GM04504 (cell line): ENCODE measurements around the gene CFAP157.

ENCODE experiments used
- DNase-seq: peaks from one replicate; pipeline ENCODE4 v3.0.0-alpha.2; 2012; ENCODE audit warnings: low read depth

The CFAP157 gene

GRCh38 chr9:127706836-127707241 lies at the start of gene CFAP157:
TSS of gene CFAP157 (plus strand) at chr9:127706988. CDS start at chr9:127707032, 44 bp downstream.
- no peak for DNase-seq

DNA sequence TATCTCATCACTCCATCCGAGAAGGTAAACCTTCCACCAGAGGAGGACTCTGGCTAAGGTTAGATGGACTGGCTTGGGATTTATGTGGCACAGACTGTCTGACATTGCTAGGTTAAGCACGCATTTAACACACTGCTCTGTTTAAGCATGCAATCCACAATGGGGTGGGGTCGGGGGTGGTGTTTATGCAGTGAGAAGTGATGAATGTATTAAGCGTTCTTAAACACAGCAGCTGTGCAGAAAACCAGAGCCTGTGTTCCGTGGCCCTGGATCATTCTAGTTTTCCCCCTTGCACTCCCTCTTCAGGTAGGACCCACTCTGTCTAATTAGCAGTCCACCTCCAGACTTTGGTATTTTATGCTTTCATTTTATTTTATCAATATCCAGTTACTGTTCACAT lies 48.4 kb upstream of the CFAP157 start:
- no peak for DNase-seq

DNA sequence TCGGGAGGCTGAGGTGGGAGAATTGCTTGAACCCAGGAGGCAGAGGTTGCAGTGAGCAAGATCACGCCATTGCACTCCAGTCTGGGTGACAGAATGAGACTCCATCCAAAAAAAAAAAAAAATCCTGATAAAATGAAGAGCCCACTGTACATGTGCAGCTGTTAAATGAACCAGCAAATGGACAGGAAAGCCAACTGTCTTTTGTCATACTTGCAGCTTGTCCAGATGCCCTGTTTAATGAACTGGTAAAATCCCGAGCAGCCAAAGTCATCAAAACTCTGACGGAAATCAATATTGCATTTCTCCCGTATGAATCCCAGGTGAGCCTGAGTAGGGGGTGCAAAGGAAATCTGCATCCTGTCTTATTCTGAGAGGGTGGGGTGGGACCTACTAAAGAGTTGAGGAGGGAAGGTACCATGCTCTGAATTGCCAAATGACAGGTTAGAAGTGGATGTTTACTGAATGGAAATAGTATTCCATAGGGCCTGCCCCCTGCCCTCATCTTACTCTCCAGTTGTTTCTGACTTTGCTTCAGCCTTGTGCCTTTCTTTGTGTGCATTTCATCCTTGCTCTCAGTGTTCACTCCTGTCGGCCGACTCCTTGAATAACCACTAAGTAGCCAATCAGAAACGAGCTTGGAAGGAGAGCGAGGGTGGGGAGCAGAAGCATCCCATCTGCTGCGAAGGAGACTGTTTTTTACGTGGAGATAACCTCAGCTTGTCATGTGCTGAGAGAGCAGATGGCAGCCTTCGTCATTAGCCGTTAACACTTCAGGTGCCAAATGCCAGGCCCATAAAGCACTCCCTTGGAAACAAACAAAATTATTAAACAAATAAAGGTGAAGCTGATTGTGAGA lies 45.7 kb upstream of the CFAP157 start:
- no peak for DNase-seq

DNA sequence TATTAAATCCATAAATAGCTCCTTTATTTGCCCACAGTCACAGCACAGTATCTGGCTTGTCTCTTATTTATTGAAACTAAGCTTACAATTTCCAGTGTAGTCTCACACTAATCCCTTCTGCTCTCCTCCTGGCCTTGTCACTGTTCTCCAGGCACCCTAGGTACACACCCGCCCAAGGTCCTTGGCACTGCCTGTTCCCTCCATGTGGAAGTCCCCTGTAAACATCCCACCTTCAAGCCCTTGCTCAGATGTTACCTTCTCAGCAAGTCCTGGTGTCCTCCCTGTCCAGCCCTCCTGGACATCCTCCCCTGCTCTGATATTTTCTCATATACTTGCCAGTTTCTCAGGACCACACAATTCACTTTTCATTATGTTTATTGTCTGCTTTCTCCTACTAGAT lies 44.2 kb upstream of the CFAP157 start:
- DNase-seq = no peak

- DNase-seq = no peak
These were observed 42.5 kb upstream of the CFAP157 start for GRCh38 chr9:127664324-127664677.

DNA sequence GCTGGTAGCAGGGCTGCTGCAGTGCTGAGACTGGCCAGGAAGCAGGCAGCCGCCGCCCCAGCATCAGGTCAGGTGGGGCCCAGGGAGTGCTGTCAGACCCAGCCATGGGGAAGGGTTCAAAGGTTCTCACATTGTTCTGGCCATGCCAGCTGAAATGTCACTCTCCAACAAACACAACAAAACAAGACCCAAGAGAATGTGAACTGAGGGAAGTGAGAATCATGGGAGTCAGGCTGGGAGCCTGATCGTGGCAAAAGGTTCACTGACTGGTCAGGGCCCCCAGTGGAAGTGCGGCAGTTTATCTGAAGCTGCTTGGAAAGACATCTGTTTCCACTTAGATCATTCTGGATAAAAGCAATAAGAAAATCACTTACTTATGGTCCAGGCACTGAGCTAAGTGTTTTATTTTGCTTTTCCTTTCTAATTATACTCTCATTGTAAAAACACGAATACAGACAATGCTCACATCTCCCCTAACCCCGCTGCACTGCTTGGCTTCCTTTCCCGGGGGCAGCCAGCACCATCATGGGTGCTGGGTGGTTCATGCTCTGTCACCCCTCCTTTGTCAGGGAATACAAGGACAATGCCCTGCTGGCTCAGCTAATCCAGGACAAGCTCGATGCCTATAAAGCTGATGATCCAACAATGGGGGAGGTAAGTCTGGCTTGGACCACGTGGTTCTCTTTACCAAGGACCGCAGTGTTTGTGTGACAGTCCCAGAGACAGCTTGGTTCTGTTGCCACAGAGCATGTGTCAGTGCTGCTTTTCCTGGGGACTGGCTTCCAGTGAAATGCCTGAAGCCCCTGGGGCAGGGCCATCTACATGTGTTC lies 41.9 kb upstream of the CFAP157 start:
- peak; percentile 41 for DNase-seq

GRCh38 chr9:127667127-127667844 lies 39.5 kb upstream of the CFAP157 start:
- no peak for DNase-seq

DNA sequence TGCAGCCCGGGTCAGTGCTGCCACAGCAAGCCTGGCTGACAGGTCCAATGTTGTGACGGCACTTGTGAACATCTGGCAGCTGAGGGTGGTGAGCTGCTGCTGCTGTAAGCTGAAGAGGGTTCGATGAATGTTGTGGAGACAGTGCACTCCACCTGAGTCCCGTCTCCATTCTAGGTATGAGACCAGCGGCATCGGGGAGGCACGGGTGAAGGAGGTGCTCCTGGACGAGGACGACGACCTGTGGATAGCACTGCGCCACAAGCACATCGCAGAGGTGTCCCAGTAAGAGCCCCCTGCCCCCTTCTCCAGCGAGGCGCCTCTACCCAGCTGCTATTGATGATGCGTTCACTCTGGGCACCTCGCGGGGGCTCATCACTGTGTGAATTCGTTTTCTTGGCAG lies 38.9 kb upstream of the CFAP157 start:
- DNase-seq = no peak

- DNase-seq = no peak
These were observed 33.6 kb upstream of the CFAP157 start for GRCh38 chr9:127673234-127673633.

DNA sequence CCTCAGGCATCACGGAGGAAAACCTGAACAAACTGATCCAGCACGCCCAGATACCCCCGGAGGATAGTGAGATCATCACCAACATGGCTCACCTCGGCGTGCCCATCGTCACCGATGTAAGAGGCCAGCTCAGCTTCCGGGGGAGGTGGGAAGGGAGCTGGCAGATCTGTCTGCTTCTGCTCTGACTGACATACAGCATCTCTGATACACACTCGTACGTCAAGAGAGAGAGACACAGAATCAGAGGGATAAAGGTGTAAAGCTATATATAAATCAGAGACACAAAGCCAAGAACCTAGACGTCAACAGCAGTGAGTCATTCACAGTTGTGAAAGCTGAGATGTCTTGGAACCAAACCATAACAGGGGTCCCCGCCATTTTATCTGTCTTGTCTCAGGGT lies 30.1 kb upstream of the CFAP157 start:
- DNase-seq = no peak

GRCh38 chr9:127679506-127679905 lies 27.3 kb upstream of the CFAP157 start:
- no peak for DNase-seq

- DNase-seq = no peak
These were observed 26.6 kb upstream of the CFAP157 start for GRCh38 chr9:127680226-127680625.

DNA sequence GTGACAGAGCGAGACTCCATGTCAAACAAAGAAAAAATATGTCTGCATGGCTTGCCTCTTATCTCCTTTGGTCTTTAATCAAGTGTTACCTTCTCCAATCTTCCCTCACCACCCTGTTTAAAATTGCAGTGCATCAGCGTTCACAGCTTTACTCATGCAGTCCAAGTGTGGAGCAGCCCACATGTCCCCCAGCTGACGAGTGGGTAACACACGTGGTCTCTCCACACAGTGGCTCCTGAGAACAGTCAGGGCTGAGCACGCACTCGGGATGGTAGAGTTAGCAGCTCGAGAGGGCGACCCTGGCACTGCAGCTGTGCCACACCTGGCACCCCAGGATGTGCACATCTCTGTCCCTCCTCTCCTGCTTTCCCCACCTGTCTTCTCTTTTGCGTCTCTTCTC lies 25.9 kb upstream of the CFAP157 start:
- DNase-seq = no peak

GRCh38 chr9:127682351-127683136 lies 24.2 kb upstream of the CFAP157 start:
- no peak for DNase-seq

- DNase-seq = peak; percentile 71
These were observed 23.1 kb upstream of the CFAP157 start for GRCh38 chr9:127683723-127684122.

- DNase-seq = peak; percentile 39
These were observed 22.2 kb upstream of the CFAP157 start for GRCh38 chr9:127684576-127684975.

DNA sequence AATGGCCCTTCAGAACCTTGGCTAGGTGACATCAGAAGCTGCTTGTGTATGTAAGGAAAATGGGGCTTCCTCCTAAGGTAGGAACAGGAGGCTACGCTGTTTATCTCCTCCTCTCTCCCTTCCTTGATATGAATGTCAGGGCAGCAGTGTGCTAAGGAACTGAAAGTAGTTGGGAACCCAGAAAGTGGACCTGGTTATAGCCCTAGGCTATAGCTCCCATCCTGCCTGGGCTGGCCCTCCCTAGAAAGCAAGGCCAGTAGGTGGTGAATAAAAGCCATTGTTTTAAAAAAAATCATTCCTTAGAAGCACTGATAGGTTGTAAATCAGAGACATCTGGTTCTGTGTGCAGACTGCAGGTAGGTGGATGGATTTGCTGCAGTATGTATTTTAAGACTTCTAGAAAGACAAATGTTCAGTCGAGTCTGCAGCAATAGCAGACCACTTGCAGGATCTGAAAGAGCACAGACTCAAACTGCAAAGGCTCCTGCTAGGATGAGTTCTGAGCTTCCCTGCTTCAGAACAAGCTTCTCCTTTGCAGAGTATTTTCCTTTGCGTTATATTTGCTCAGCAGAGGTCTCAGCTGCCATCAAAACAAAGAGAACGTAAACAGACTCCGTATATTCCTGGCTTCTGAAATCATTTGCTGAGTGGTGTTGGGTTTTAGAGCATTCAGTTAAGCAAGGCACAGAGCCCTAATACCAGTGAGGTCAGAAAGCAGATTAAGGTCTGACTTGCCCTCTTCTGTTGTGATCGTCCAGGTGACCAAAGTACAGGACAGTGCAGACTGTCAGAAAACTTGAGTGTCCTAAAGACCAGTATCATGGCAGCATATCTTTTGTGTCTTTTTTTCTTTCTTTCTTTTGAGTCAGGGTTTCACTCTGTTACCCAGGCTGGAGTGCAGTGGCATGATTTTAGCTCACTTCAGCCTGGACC lies 20.1 kb upstream of the CFAP157 start:
- no peak for DNase-seq

DNA sequence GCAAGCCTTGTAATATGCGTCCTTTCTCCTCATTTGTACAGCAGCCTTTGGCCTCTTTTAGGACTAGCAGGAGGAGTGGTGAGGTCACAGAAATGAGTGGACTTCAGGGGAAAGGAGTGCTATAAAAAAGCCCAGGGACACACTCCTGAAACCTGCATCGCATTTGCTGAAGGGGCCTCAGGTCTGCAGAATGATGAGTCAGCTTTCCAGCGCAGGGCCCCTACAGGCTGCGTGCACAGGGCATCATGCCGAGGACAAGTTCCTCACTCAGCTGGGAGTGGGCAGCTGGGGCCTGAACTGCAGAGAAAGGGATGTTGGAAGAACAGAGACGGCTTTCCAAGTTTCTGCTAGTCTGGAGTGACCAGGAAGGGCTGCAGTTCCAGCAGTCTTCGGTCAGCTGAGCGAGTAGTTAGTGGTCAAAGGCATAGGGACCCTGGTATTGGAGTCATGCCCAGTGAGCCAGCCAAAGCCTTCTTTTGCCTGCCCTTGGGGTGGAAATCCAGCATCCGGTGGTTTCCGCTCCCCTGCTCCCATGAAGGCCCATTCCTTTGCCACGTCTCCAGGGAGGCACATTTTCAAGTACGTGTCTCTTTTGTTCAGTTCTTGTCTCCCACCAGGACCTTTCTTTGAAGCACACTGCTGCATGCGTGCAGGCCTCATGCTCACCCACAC lies 17.3 kb upstream of the CFAP157 start:
- no peak for DNase-seq

DNA sequence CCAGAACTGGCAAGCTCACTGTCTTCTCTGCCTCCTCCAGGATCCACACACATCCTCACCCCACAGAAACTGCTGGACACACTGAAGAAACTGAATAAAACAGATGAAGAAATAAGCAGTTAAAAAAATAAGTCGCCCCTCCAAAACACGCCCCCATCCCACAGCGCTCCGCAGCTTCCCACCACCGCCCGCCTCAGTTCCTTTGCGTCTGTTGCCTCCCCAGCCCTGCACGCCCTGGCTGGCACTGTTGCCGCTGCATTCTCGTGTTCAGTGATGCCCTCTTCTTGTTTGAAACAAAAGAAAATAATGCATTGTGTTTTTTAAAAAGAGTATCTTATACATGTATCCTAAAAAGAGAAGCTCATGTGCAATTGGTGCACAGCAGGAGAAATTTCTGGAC lies 16.1 kb upstream of the CFAP157 start:
- DNase-seq = no peak

DNA sequence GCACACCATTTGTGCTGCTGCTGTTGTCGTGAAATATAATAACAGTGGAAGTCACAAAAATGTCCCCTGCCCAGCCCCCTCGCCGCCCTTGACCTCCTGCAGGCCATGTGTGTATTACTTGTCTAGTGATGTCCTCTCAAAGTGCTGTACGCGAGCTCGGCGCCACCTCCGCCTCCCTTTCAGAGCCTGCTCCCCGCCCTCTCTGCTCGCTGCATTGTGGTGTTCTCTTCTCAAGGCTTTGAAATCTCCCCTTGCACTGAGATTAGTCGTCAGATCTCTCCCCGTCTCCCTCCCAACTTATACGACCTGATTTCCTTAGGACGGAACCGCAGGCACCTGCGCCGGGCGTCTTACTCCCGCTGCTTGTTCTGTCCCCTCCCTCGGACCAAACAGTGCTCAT lies 14.7 kb upstream of the CFAP157 start:
- no peak for DNase-seq
